ENCODE data around the gene MOG. TPM values are rescaled to one million over a fixed set of nuclear protein-coding genes. Genes with fewer than 3 reads are reported as not detected.

The MOG gene
- polyA plus RNA-seq, 3 donors: not detected

DNA sequence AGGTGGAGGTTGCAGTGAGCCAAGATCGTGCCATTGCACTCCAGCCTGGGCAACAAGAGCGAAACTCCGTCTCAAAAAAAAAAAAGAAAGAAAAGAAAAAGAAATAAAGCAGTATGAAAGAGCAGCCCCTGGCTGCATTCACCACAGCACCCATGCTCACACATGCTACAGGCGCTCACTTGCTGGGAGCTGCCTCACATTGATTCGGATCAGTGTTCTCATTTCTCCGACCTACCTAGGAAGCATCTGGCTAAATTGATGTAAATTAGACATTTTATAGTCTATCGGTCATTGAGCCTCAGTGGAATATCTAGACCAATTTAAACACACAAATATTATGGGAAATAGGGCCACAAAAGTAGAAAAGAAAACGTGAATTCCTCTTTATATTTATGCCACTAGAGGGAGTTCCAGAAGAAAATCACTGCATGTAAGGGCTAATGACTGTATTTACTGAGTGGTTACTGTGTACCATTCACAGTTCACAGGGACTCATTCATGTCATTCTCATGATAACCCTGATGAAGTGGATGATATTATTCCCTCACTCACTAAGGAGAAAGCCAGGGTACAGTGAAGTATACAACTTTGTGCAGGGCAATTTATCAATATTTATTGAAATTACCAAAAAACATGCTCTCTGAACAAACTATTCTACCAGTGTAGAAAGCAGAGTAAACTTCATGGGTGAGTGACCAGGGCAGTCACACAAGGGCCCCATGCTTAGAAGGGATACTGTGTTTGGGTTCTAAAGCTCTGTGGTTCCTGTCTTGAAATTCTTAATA is 5.3 kb upstream of the MOG start:
- TF ChIP-seq, protein P1, sequence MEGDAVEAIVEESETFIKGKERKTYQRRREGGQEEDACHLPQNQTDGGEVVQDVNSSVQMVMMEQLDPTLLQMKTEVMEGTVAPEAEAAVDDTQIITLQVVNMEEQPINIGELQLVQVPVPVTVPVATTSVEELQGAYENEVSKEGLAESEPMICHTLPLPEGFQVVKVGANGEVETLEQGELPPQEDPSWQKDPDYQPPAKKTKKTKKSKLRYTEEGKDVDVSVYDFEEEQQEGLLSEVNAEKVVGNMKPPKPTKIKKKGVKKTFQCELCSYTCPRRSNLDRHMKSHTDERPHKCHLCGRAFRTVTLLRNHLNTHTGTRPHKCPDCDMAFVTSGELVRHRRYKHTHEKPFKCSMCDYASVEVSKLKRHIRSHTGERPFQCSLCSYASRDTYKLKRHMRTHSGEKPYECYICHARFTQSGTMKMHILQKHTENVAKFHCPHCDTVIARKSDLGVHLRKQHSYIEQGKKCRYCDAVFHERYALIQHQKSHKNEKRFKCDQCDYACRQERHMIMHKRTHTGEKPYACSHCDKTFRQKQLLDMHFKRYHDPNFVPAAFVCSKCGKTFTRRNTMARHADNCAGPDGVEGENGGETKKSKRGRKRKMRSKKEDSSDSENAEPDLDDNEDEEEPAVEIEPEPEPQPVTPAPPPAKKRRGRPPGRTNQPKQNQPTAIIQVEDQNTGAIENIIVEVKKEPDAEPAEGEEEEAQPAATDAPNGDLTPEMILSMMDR (IDR thresholded peaks at IDR 0.05): peak; percentile 78
- Histone ChIP-seq H3K9me3 (replicated peaks in 1 of 2; ENCODE audit: control insufficient read depth in 1 of 2, insufficient read depth in 1 of 2, low read length in 2 of 2) (no peaks in the 10 kb centered on the region), H3K9ac (ENCODE audit: insufficient read depth, low read length, poor library complexity, severe bottlenecking) (no peak overlapping the region), H3K36me3 (replicated peaks in 1 of 2; ENCODE audit: control insufficient read depth in 1 of 2, insufficient read depth in 2 of 2, low read length in 2 of 2) (no peaks in the 10 kb centered on the region), H3K4me3 (replicated peaks in 1 of 3; ENCODE audit: low read depth in 2 of 3, low read length in 3 of 3) (no peak overlapping the region), H3K27ac (ENCODE audit: low read depth in 1 of 2, low read length in 2 of 2) (no peak overlapping the region), H3K27me3 (ENCODE audit: control insufficient read depth in 2 of 2, insufficient read depth in 2 of 2, low read length in 2 of 2) (peaks cover 0 to 17% of the 10 kb centered on the region in 2 donors), H3K4me2 (replicated peaks; ENCODE audit: extremely low read depth, low read length, poor library complexity, severe bottlenecking) (no peak overlapping the region), H4K20me1 (ENCODE audit: insufficient read depth, low read length) (no peaks in the 10 kb centered on the region), H3K4me1 (ENCODE audit: control insufficient read depth in 1 of 2, insufficient read depth in 2 of 2, low read length in 2 of 2) (peaks cover 12 to 14% of the 10 kb centered on the region in 2 donors), H2AFZ (ENCODE audit: insufficient read depth, low read depth, low read length, poor library complexity, severe bottlenecking) (no peak overlapping the region), H3K79me2 (ENCODE audit: insufficient read depth, low read length) (no peaks in the 10 kb centered on the region)
- H3K27ac Mint-ChIP-seq: peak overlapping the region in 1 of 7 donors; percentile 50
- peaks cover 9% of the 10 kb centered on the region for H3K4me1 Mint-ChIP-seq
- no peaks in the 10 kb centered on the region for H3K9me3 Mint-ChIP-seq
- peaks cover 1 to 11% (median 2%) of the 10 kb centered on the region in 3 donors for H3K27me3 Mint-ChIP-seq (ENCODE audit: low read depth in 3 of 3)
- H3K4me3 Mint-ChIP-seq: no peak overlapping the region
- 100% methylated on average over 1 of the region's 8 CpGs for WGBS (ENCODE audit: insufficient coverage)
- H3K36me3 Mint-ChIP-seq: no peaks in the 10 kb centered on the region
- peak in 2 of 3 donors; percentile 40 to 46 for DNase-seq
- intact Hi-C loops (cut with micrococcal nuclease): loop anchor here in 1 of 2 donors (5.0 kb wide), 1 partner anchor 101 kb away; no protein-coding TSS in a partner anchor

DNA sequence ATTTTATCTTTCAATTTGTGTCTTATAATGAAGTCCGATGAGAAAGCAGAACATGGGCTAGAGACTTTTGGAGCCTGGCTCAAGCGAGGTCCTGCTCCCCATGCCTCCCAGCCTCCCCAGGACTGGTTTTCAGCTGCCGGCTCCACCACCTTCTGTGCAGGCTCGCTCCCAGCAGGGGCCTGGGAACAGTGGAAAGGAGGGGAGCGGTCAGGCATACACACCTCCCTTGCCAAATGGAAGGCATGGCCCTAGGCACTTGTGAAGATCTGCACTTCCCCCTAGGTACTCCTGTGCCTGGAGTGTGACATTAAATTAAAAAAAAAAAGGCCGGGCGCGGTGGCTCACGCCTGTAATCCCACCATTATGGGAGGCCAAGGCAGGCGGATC is 4.7 kb upstream of the MOG start:
- no peaks in the 10 kb centered on the region for H3K36me3 Mint-ChIP-seq

More for the DNA sequence above, 4.7 kb upstream of the MOG start:
- Histone ChIP-seq H3K36me3 (replicated peaks in 1 of 2; ENCODE audit: control insufficient read depth in 1 of 2, insufficient read depth in 2 of 2, low read length in 2 of 2) (no peaks in the 10 kb centered on the region), H3K4me3 (replicated peaks in 1 of 3; ENCODE audit: low read depth in 2 of 3, low read length in 3 of 3) (no peak overlapping the region), H3K27me3 (ENCODE audit: control insufficient read depth in 2 of 2, insufficient read depth in 2 of 2, low read length in 2 of 2) (peaks cover 0 to 17% of the 10 kb centered on the region in 2 donors), H3K9me3 (replicated peaks in 1 of 2; ENCODE audit: control insufficient read depth in 1 of 2, insufficient read depth in 1 of 2, low read length in 2 of 2) (no peaks in the 10 kb centered on the region), H3K4me2 (replicated peaks; ENCODE audit: extremely low read depth, low read length, poor library complexity, severe bottlenecking) (no peak overlapping the region), H2AFZ (ENCODE audit: insufficient read depth, low read depth, low read length, poor library complexity, severe bottlenecking) (no peak overlapping the region), H4K20me1 (ENCODE audit: insufficient read depth, low read length) (no peaks in the 10 kb centered on the region), H3K27ac (ENCODE audit: low read depth in 1 of 2, low read length in 2 of 2) (no peak overlapping the region), H3K4me1 (ENCODE audit: control insufficient read depth in 1 of 2, insufficient read depth in 2 of 2, low read length in 2 of 2) (peaks cover 12 to 14% of the 10 kb centered on the region in 2 donors), H3K9ac (ENCODE audit: insufficient read depth, low read length, poor library complexity, severe bottlenecking) (no peak overlapping the region), H3K79me2 (ENCODE audit: insufficient read depth, low read length) (no peaks in the 10 kb centered on the region)
- peaks cover 2 to 14% (median 4%) of the 10 kb centered on the region in 3 donors for H3K27me3 Mint-ChIP-seq (ENCODE audit: low read depth in 3 of 3)
- H3K9me3 Mint-ChIP-seq: no peaks in the 10 kb centered on the region
- intact Hi-C loops (cut with micrococcal nuclease): loop anchor here in 1 of 2 donors (5.0 kb wide), 1 partner anchor 100 kb away; no protein-coding TSS in a partner anchor
- H3K4me3 Mint-ChIP-seq: no peak overlapping the region
- no peak for DNase-seq
- 87% methylated on average over 3 of the region's 10 CpGs for WGBS (ENCODE audit: insufficient coverage)
- TF ChIP-seq, protein P1 (IDR thresholded peaks at IDR 0.05): no peak
- H3K27ac Mint-ChIP-seq: no peak overlapping the region
- H3K4me1 Mint-ChIP-seq: peaks cover 9% of the 10 kb centered on the region
